Peyer's patch (tissue), 4 donors: ENCODE results near the gene TTLL12. TPM values are rescaled to one million over a fixed set of nuclear protein-coding genes. Genes with fewer than 3 reads are reported as not detected.

Experiments
- total RNA-seq, 4 donors: library from RNA; depleted of rRNA; stranded (reverse); fragments of >200 nt; gene quantifications; one replicate each; pipeline ENCODE4 v1.1.0, GENCODE V29; 2016

TTLL12 gene
- total RNA-seq, 4 donors from 2014 or later = 34.7 to 77.8 (median 58.2) TPM

Other genes starting within 250 kb of the TTLL12 start
- 100 to 1,000 TPM in 3 of 4 donors, 10 to 100 TPM in 1; 58.0 to 149 (median 110) TPM for gene PACSIN2, start 172.0 kb downstream of the TTLL12 start, total RNA-seq
- 1 to 10 TPM; 1.7 to 5.0 (median 3.5) TPM for gene TTLL1, start 97.7 kb downstream of the TTLL12 start, total RNA-seq
- 10 to 100 TPM in 2 of 4 donors, 1 to 10 TPM in 1, not detected in 1; 7.4 to 16.5 (median 15.6) TPM for gene BIK, start 76.4 kb downstream of the TTLL12 start, total RNA-seq
- 10 to 100 TPM in 3 of 4 donors, 1 to 10 TPM in 1; 9.1 to 28.5 (median 15.1) TPM for gene MCAT, start 43.7 kb downstream of the TTLL12 start, total RNA-seq
- gene TSPO, start 35.6 kb downstream of the TTLL12 start, total RNA-seq = 100 to 1,000 TPM; 220 to 304 (median 270) TPM
- 10 to 100 TPM in 2 of 4 donors, 1 to 10 TPM in 2; 1.6 to 47.9 (median 7.9) TPM for gene SCUBE1, start 156.2 kb upstream of the TTLL12 start, total RNA-seq
- gene MPPED1, start 224.9 kb upstream of the TTLL12 start, total RNA-seq = not detected